HG03280 (cell line): ENCODE measurements around the gene PLAAT5.

ENCODE experiments used
- ATAC-seq: cut with Tn5 transposase; IDR thresholded peaks from one replicate; pipeline ENCODE4 v1.9.1; 2021; ENCODE audit warnings: mild to moderate bottlenecking, moderate library complexity; ENCODE audit not compliant: unreplicated experiment

PLAAT5 gene

DNA sequence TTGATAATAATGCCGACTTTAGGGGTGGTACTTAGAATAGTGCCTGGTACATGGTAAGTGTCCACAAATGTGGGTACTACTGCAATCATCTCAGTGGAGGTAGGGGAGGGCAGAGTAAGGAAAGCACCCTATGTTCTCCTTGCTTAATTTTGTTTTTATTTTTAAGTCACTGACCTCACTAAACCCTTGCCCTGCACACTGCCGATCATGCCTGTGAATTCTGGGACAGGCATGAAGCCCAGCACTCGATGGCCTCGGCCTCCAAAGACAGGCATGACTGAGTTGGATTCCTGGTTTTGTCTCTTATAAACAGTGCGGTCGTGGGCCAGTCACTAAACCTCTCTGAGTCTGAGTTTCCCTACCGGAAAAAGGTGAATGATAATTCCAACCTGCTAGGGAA is 21.8 kb upstream of the PLAAT5 start:
- no peak for ATAC-seq

DNA sequence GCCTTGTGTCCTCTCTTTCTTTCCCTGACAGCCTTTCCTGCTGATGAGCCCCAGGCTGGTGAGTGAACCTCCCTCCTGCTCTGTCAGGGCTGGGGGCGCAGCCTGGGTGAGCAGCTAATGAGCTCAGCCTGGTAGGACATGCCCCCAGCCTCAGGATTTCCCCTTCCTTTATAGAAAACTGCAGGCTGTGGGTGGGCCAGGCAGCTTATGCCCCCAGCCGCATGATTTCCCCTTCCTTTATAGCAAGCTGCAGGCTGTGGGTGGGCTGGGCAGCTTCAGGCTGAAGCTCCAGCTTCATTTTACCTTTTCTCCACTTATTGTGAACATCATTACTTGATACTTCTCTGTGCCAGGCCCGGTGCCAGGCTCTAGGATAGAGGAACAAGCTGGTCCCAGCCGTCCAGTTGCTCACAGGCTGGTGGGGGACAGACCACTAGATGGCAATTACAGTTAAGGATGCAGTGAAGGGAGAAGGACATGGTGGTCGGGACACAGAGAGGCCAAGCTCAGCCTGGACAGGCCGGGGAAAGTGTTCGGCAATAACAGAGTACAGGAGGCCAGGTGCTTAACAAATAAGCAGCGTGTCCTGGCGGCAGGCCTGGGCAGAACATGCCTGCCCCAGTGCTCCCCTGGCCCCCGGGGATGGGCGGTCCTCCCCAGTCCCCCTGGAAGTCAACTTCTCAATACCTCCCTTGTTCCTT is 20.2 kb upstream of the PLAAT5 start:
- no peak for ATAC-seq

DNA sequence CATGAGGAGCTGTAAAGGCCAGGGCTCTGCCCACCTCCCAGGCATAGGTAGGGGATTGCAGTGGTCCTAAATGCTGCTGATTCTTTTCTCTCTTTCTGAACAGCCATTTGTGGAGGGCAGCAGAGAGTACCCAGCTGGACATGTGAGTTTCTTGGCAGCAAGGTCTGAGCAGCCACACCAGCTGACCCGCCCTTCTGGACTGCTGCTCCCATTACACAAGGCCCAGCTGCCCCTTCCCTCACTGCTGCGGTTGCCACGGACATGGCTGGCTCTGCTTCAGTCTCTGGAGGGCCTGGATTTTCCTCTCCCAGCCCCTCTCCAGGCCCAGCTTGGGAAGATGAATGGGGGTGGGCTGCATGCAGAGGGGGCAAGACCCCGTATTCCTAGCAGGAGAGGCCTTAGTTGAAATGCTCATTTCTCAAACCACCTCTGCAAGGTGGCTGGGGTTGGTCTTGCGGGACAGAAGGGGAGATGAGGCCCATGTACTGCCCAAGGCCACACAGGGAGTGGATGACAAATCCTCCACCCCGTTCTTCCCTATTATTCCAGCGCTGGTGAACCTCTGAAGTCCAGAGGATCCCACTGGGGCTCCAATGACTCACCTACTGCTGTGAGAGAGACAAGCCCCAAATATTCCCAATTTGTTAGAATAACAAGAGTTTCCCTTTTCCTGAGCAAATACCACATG is 19.5 kb upstream of the PLAAT5 start:
- no peak for ATAC-seq

DNA sequence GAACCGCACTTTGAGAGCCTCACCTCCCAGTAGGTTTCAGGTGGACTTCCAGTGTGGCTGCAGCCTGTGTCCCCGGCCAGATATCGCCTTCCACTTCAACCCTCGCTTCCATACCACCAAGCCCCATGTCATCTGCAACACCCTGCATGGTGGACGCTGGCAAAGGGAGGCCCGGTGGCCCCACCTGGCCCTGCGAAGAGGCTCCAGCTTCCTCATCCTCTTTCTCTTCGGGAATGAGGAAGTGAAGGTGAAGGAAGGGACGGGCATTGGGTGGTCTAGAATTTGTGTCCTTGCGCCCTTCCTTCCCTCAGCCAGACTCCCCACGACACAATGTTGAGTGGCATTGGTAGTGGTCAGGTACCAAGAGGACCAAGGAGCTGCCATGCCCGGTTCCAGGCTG is 17.8 kb upstream of the PLAAT5 start:
- ATAC-seq: no peak

GRCh38 chr11:63508009-63508408 is 17.0 kb upstream of the PLAAT5 start:
- ATAC-seq: no peak

- ATAC-seq: no peak
Measured at GRCh38 chr11:63507511-63507910, 16.5 kb upstream of the PLAAT5 start.

DNA sequence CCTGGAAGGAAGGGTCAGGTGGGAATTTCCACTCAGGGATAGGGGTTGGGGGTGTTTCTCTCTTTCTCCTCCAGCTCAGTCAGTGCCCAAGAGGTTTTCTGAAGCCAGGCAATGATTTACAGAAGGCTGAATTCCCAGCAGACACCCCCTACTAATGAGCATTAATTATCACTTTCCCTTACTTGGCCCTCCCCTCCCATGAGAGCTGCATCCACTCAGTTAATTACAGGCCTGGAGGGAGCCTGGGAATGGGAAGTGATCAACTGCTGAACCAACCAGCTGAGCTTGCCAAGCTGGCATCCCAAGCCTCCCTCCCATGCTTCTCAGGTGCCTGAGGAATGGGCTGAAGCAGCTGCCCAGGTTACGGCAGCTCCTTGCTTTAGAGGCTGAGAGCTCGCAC is 15.9 kb upstream of the PLAAT5 start:
- no peak for ATAC-seq

GRCh38 chr11:63505857-63506528 is 15.0 kb upstream of the PLAAT5 start, which contains the start of gene LGALS12:
Gene LGALS12 (plus strand): TSS chr11:63506084. CDS start chr11:63506459, 375 bp downstream.
- no peak for ATAC-seq

- no peak for ATAC-seq
Measured at GRCh38 chr11:63504933-63505586, 14.1 kb upstream of the PLAAT5 start.

DNA sequence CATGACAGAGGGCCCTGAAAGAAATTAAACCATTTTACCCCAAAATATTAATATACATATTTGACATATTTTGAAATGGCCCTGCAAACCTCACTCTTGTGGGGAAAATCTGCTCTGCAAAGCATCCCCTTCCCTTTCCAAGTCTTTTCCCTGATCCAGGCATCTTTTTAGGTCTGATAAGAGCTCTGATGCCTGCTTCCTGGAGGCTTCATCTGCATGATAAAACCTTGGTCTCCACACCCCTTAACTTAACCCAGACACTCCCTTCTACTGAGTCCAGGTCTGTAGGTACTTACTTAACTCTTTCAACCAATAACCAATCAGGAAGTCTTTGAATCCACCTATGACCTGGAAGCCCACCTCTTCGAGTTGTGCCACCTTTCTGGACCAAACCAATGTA is 13.1 kb upstream of the PLAAT5 start:
- no peak for ATAC-seq

DNA sequence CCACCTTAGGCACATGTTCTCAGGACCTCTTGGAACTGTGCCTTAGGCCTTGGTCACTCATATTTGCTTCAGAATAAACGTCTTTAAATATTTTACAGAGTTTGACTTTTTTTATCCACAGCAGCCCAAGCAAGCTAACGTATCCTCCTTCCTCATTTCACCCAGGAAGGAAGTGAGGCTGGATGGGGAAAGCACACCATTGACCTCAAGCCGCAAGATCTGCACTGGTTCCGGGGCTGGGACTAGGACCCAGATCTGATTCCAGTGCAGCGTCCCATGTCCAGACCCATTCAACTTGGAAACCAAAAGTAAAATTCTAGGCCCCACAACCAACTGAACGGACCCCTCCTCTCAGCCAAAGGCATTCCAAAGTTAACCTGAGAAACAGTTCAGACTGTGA is 12.5 kb upstream of the PLAAT5 start:
- ATAC-seq: no peak

DNA sequence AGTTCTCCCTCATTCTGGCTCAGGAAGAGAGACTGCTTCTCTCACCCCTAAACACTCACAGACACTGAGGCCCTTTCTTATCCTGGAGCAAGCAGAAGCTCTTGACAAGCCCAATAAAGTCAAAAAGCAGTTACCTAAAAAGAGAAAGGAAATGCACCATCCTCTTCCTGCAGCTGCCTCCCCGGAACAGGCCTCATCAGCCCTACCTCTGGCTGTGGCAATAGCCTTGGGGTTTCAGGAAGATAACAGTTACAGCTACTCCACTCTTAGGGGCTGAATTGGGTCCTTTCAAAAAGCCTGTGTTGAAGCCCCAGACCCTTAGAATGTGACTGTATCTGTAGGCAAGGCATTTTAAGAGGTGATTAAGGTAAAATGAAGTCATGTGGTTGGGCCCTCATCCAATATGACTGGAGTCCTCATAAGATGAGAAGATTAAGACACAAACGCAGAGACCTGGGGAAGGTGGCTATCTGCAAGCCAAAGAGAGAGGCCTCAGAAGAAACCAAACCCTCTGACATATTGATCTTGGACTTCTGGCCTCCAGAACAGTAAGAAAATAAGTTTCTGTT is 11.4 kb upstream of the PLAAT5 start:
- no peak for ATAC-seq

GRCh38 chr11:63501236-63501635 is 10.3 kb upstream of the PLAAT5 start:
- ATAC-seq: no peak

DNA sequence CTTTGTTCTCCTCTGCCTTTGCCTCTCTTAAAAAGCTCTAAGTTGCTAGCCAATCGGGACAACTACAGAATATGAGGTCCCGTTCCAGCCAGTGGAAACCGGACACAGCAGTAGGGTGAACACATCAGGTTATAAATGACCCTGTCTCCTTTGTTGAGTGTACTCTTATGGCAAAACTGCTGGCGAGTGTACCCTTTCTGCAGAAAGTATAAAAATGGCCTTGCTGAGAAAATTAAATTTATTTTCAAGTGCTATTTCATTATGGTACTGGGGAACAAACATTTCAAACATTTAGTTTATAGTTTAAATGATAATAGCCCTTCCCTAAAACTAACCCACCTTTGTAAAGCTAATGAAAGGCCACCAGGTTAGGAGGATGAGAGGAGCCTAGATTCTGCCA is 8.9 kb upstream of the PLAAT5 start:
- ATAC-seq: no peak

DNA sequence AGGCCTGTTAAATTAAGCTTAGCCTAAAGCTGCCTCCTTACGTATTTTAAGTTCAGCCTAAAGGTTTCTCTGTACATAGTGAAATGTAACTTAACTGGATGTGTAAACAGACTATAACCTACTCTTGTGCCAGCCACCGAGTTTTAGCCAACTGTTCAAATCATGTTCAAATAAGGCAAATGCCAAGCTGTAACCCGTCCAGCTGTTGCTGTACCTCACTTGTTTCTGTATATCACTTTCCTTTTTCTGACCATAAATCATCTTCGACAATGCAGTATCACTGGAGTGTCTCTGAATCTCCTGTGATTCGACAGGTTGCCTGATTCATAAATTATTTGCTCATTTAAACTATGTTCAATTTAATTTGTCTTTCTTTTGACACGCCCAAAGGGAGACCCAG is 4.0 kb upstream of the PLAAT5 start:
- no peak for ATAC-seq

DNA sequence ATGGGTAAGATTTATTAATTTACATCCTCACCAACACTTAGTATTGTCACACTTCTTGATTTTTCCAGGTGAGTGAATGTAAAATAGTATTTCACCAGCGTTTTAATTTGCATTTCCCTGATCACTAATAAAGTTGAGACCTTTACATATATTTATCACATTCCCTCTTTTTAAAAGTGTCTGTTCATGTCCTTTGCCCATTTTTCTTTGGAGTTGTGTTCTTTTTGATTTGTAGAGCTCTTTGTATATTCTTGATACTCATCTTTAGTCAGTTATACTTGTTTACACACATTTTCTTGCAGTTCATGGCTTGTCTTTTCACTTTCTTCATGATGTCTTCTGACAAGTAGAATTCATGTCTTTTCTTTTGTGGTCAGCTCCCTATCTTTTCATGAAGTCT is 2.2 kb upstream of the PLAAT5 start:
- ATAC-seq: no peak

DNA sequence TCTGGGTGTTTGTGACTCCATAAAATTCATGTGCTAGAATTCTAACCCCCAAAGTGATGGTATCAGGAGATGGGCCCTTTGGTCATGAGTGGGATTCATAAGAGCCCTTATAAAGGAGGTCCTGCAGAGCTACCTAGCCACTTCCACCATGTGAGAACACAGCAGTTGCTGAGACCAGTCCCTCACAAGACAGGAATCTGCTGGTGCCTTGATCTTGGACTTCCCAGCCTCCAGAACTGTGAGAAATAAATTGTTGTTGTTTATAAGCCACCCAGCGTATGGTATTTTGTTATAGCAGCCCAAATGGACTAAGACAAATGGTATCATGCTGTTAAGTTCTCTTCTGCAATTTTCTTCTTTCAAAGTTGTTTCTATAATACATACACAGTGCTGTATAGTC is 1.5 kb upstream of the PLAAT5 start:
- ATAC-seq: no peak

DNA sequence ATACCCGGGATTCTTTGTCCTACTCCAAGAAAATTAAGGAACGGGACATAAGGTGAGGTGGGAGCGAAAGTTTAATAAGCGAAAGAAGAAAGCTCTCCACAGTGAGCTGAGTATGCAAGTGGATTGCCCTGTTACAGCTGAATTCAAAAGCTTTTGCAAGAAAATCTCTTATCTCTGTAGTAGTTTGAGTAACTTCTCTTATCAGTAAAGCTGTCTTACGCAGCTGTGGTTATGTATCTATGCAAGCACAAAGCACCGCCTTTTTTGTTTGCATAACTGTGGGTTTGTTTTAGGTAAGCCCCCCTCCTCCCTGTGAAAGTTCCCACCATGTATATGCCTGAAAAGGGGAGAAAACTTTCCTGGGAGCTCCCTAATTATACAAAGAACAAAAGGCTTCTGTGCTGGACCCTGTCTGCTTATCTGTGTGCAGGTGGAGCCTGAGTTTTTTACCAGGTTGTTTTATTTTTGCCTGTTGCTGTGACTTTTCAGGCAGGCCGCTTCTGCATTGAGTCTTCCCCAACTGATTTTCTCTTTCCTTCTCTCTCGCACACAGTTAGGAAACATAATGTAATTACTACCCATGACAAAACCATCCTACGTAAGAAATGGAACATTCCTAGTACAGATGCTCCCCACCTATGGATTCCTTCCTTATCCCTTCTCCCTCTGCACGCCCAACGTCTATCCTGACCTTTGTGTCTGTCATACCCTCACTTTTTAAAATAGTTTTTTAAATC is 837 bp upstream of the PLAAT5 start:
- ATAC-seq: no peak

DNA sequence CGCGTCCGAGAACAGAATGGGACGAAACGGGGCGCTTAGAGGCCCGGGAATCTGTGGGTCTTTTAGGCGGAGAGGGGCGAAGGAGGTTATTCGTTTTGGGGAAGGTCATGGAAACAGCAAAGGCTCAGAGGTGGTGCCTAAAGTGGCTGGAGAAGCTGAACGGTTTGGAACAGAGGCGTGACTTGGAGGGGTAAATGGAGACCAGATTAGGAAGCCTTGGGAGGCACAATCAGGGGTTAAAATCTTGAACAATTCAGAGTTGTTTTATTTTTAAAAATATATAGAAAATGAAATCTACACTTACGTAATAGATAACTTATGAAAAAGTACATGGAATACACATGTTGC is 247 bp upstream of the PLAAT5 start:
- no peak for ATAC-seq

DNA sequence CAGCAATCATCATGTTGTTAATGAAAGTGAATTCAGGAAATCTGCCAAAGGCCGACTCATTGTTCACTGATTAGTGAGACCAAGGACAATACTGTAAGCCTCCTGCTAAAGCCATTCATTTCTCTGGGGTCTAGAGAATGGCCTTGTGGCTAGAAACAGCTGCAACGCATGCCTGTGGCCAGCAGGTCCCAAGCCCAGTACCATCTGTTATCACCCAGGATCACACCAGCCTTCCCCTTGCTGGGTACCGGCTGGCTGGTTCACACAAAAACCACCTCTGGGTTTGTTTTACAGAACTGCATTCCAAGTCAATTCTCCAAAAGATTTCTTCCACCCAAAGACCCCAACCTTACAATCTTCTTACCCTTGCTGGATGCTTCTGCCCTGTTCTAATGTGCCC is 1.1 kb downstream of the PLAAT5 start:
- ATAC-seq: no peak

GRCh38 chr11:63488789-63489188 is 2.2 kb downstream of the PLAAT5 start:
- ATAC-seq: no peak
